ENCODE data around the gene RUFY1. TPM values are rescaled to one million over a fixed set of nuclear protein-coding genes. Genes with fewer than 3 reads are reported as not detected.
"Not testable (repeated sequence)": the region's sequence is repeated elsewhere in the genome, so short reads cannot be mapped to it uniquely, and the experiment has no call there.

RUFY1 gene
- polyA plus RNA-seq (31.3 and 36.2 TPM in 2 replicates), polyA minus RNA-seq (47.7 and 49.2 TPM in 2 replicates)

DNA sequence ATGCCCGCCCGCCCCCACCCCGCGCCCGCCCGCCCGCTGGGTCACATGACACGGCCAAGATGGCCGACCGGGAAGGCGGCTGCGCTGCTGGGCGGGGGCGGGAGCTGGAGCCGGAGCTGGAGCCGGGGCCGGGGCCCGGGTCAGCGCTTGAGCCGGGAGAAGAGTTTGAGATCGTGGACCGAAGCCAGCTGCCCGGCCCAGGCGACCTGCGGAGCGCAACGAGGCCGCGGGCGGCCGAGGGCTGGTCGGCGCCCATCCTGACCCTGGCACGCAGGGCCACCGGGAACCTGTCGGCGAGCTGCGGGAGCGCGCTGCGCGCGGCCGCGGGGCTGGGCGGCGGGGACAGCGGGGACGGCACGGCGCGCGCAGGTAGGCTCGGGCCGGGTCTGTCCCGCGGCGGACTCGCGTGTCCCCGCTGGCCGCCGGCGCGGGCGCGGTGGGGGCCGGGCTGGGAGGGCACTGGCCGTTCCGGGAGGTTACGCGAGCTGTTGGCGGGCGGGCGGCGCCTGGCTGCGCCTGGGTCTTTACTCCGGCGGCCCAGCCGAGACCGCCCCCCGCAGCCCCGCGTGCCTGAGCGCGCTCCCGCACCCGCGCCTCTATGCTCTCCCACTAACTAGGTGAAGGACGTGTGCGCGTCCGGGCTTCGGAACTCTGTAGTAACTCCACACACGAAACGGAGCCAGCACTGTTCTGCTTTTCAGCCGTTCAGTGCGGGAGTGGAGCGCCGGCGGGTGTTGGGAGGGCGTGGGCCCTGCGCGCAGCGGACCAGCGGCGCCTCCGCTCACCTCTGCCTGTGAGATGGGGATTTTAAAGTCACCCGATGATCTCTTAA is at the start of gene RUFY1:
RUFY1 (plus strand) TSS at position 44 of the 832 bp plus-strand sequence; CDS start at position 60, 16 bp downstream.
- Histone ChIP-seq H3K4me3 (ENCODE audit: low read length) (peak within 1 kb of the TSS; percentile 98), H3K9me3 (ENCODE audit: low read length) (no peaks in the 10 kb centered on the region), H3K9me2 (ENCODE audit: insufficient read depth, low read length) (no peaks in the 10 kb centered on the region), H4K20me1 (ENCODE audit: insufficient read depth) (no peaks in the 10 kb centered on the region), H3K4me2 (ENCODE audit: low read length) (peak within 1 kb of the TSS; percentile 78), H3K36me3 (ENCODE audit: insufficient read depth, low read length) (no peaks in the 10 kb centered on the region), H3K27me3 (ENCODE audit: insufficient read depth, low read depth, low read length) (no peaks in the 10 kb centered on the region), H2AFZ (ENCODE audit: low read depth, low read length) (peak within 1 kb of the TSS; percentile 21), H3K27ac (ENCODE audit: low read length) (peak within 1 kb of the TSS; percentile 72), H3K9ac (ENCODE audit: low read length) (peak within 1 kb of the TSS; percentile 83), H3F3A (ENCODE audit: insufficient read depth, low read length, poor library complexity, severe bottlenecking) (no peaks in the 10 kb centered on the region), H3K79me2 (replicated peaks; ENCODE audit: insufficient read depth, low read length) (peaks cover 32% of the 10 kb centered on the region)
- TF ChIP-seq EP300 (conservative IDR thresholded peaks at IDR 0.05; ENCODE audit: poor library complexity, severe bottlenecking) (peak; percentile 51), MXI1 (conservative IDR thresholded peaks at IDR 0.05; ENCODE audit: poor library complexity, severe bottlenecking) (peak; percentile 78), EZH2 (IDR thresholded peaks at IDR 0.05; ENCODE audit: borderline replicate concordance, insufficient read depth, low read length, poor library complexity, severe bottlenecking) (no peak), REST (IDR thresholded peaks at IDR 0.05; ENCODE audit: borderline replicate concordance) (peak; percentile 14), CTCF (IDR thresholded peaks at IDR 0.05; ENCODE audit: poor library complexity, severe bottlenecking) (no peak), POLR2AphosphoS5 (IDR thresholded peaks at IDR 0.05) (peak; percentile 83), TAF1 (IDR thresholded peaks at IDR 0.05; ENCODE audit: low read depth) (peak; percentile 51), SMC3 (conservative IDR thresholded peaks at IDR 0.05; ENCODE audit: poor library complexity) (peak; percentile 16), RAD21 (conservative IDR thresholded peaks at IDR 0.05) (no peak)

DNA sequence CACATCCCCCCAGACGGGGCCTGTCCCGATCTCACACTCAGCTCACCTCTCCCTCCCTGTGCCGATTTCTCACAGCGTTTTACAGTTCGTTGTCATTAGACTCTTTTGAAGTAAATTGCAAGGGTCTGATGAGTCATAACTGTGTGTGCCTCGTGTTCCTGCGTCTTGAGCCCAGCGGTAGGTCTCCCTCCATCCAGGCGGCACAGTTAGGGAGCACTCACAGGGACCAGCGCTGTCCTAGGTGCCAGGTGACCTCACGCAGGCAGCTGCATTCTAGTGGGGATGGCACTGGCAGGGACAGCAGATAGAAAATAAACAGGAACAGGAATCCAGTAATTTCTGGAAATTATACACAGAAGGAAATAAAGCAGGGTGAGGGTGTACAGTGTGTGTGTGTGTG is 48.4 kb upstream of the RUFY1 start:
- not testable (repeated sequence) for H3K79me2 ChIP-seq (replicated peaks; ENCODE audit: insufficient read depth, low read length); H3K9ac ChIP-seq (ENCODE audit: low read length); H3K27me3 ChIP-seq (ENCODE audit: insufficient read depth, low read depth, low read length); H3K36me3 ChIP-seq (ENCODE audit: insufficient read depth, low read length); H3K4me3 ChIP-seq (ENCODE audit: low read length); H4K20me1 ChIP-seq (ENCODE audit: insufficient read depth); H3K9me2 ChIP-seq (ENCODE audit: insufficient read depth, low read length); H3K9me3 ChIP-seq (ENCODE audit: low read length); H3K4me2 ChIP-seq (ENCODE audit: low read length); H3F3A ChIP-seq (ENCODE audit: insufficient read depth, low read length, poor library complexity, severe bottlenecking); H3K27ac ChIP-seq (ENCODE audit: low read length); H2AFZ ChIP-seq (ENCODE audit: low read depth, low read length)

GRCh38 chr5:179502420-179502819 is 47.9 kb upstream of the RUFY1 start:
- H3K4me3 ChIP-seq (ENCODE audit: low read length); H4K20me1 ChIP-seq (ENCODE audit: insufficient read depth); H3K27me3 ChIP-seq (ENCODE audit: insufficient read depth, low read depth, low read length); H3K27ac ChIP-seq (ENCODE audit: low read length); H3K9ac ChIP-seq (ENCODE audit: low read length); H3K4me2 ChIP-seq (ENCODE audit: low read length); H3K36me3 ChIP-seq (ENCODE audit: insufficient read depth, low read length); H3K79me2 ChIP-seq (replicated peaks; ENCODE audit: insufficient read depth, low read length); H3K9me2 ChIP-seq (ENCODE audit: insufficient read depth, low read length); H3F3A ChIP-seq (ENCODE audit: insufficient read depth, low read length, poor library complexity, severe bottlenecking); H2AFZ ChIP-seq (ENCODE audit: low read depth, low read length); H3K9me3 ChIP-seq (ENCODE audit: low read length): not testable (repeated sequence)

Measured in neural cell (in vitro differentiated cells).